ENCODE data around the gene MADD.

Gene MADD

GRCh38 chr11:47342036-47342803, 72.3 kb downstream of the MADD start:
- DNase-seq: no peak

GRCh38 chr11:47342854-47343253, 72.9 kb downstream of the MADD start:
- DNase-seq: no peak

GRCh38 chr11:47345890-47346563, 76.1 kb downstream of the MADD start:
- DNase-seq: no peak

- DNase-seq: no peak
These were observed 77.2 kb downstream of the MADD start for GRCh38 chr11:47347137-47347536.

DNA sequence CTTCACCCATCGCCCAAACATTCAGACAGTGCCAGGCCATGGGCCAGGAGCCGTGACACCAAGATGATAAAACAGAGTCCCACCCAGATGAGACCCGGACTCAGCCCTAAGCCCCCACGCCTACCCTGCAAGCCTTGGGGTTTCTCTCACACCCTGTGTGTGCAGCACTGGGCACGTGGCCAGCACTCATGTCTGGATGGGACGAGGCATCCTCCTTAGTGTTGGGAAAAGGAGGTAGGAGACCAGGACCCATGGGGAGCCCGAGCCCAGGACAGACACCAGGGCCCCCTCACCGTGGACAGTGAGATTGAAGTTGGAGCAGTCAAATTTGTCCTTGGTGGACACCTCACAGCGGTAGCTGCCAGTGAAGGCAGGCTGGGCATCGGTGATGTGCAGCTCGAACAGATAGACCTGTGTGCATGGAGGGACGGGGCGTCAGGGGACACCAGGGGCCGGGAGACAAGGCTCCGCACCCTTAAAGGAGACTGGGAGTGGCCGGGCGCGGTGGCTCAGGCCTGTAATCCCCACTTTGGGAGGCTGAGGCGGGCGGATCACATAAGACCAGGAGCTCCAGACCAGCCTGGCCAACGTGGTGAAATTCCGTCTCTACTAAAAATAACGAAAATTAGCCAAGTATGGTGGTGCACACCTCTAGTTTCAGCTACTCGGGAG, 78.3 kb downstream of the MADD start:
- no peak for DNase-seq

DNA sequence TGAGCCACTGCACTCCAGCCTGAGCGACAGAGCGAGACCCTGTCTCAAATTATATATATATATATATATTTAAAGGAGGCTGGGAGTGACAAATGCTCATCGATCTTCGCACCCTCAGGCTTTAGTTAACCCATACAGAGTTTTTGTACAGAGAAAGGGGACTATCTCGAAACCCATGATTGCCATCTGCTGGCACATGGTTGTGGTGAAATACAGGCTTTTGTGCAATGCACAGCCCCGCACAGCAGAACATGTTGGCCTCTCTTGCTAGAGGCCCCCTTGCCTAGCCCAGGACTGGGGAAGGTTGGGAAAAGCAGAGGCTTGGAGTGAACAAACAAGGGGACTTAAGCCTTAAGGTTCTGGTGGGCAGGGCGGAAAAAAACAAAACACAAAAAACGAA, 78.9 kb downstream of the MADD start:
- DNase-seq: no peak

DNA sequence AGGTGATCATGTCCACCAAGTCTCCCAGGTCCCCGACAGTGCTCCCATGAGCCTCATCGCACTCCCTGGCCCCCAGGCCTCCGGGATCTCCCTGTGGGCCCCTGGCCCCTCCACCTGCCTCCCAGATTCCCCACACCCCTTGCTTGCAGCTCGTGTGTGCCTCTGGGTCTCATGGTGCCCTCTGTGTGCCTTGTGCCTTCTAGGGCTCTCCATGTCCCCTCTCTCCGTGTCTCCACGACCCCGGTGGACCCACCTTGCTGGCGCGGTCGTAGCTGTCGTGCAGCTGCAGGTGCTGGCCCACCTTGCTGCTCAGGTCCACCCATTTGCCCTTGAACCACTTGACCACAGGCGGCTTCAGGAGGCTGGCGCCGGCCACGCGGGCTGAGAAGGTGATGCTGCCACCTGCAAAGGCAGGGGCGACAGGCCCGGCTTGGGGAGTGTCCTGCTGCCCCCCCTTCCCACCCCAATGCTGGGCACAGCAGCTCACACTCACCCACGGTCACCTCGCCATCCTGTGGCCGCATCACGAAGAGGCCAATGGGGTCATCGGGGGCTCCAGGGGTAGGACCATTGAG, 79.7 kb downstream of the MADD start:
- DNase-seq: no peak

GRCh38 chr11:47350315-47350714, 80.4 kb downstream of the MADD start:
- no peak for DNase-seq

- DNase-seq: no peak
These were observed 81.5 kb downstream of the MADD start for GRCh38 chr11:47351156-47352126.

DNA sequence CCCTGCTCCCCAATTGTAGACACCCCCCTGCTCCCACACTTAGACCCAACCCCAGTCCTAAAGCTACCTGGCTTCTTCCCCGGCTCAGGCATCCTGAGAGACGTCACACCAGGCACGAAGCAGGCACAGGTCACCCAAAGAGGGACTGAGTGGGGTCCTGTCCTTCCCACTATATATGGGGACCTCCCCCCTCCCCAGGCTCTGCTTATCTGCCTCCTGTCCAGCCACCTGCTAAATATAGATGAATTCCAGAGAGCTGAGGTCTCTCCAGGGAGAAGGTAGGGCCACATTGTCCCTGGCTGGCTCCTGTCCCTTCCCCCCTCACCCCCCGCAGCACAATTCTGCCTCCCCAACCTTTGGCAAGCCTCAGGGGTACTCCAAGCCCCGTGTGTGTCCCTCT, 82.6 kb downstream of the MADD start, which contains the start of gene MYBPC3:
MYBPC3 (minus strand) TSS at position 147 of the 400 bp plus-strand sequence; CDS start at position 92, 55 bp downstream.
- DNase-seq: no peak

- no peak for DNase-seq
These were observed 84.2 kb downstream of the MADD start for GRCh38 chr11:47353978-47354774.

DNA sequence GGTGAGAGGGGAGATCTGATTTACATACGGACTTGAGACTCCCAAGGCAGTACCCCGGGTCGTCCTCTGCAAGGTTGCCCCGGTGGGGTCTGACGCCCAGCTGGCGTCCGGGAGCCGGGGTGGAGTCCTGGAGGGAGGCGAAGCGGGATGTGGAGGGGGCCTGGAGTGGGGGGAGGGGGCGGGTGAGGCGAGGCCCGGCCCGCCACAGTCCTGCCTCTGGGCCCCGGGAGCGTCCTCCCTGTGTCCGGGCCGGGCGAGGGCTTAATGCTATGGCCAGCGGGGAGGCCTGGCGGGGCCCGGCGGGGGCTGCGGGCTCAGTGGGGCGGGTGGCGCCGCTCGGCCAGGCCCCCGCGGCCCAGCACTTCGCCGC, 85.0 kb downstream of the MADD start:
- DNase-seq: no peak

DNA sequence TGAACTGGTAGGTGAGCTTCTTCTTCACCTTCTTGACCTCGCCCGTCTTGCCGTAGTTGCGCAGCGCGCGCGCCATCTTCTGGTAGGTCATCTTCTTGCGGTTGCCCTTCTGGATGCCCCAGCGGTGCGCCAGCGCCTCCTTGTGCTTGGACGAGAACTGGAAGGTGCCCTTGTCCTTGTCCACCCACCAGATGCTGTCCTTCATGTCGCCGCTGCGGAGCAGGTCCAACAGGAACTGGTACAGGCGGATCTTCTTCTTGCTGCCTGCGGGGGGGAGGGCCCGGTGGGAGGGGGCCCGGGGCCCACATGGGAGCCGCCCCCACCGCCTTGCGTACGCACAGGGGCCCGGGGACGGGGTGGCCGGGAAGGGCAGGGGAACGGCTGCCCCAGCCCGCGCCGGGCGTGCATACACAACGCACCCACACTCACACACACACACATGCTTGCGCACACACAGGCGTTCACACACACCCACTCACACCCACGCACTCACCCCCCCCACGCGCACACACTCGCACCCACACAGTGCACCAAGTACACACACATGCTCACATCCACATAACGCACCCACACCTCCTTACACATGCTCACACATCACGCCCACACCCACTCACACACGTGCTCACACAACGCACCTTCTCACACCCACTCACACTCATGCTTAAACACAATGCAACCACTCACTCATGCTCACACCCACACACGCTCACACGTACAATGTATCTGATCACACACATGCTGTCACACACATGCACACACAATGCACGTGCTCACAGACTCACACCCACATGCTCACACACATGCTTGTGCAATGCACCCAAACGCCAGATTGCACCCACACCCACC, 85.6 kb downstream of the MADD start:
- DNase-seq: no peak

GRCh38 chr11:47356129-47356997, 86.4 kb downstream of the MADD start:
- no peak for DNase-seq

- DNase-seq: no peak
These were observed 87.0 kb downstream of the MADD start for GRCh38 chr11:47356998-47357329.

GRCh38 chr11:47357985-47358730, 88.2 kb downstream of the MADD start:
- DNase-seq: no peak

DNA sequence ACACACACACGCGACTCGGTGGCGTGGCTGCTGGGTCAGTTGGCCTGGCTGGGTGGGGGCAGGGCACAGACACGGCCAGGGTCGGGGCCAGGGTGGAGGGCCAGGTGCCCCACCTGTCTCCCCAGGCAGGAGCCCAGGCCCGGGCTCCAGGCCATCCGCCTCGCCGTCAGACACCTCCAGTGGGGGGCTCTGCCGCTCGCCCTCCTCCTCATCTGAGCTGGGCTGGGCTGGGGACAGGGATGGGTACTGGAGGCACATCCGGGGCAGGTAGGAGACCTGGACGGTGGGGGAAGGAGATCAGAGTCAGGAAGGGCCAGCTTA, 88.8 kb downstream of the MADD start:
- no peak for DNase-seq

GRCh38 chr11:47359162-47359561, 89.2 kb downstream of the MADD start:
- DNase-seq: no peak

DNA sequence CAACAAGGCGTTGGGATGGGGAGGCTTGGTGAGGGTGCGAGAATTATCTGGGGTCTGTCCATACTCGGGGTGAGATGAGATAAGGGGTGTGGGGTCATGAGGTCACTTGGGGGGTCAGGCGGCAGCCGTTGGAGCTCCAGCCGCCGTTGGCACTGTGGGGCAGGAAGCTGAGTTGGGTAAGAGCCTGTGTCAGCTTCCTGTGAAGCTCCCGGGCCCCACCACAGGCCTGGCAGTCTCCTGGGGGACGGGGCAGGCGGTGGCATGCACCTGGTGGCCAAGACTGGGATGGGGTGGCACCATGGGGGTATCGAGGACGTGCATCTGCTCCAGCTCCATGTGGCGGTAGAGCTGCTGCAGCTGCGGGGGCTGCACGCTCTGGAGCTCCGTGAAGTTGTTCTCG, 89.7 kb downstream of the MADD start:
- DNase-seq: no peak

Data from activated naive CD4-positive, alpha-beta T cell treated with anti-CD3 and anti-CD28 coated beads, Interleukin-2, amount 50 U/mL, for 16 hours (primary cell).